Fibroblast of gingiva (primary cell): ENCODE data around the gene ACTRT2.

ENCODE experiments used
- DNase-seq: peaks from one replicate; pipeline ENCODE4 v3.0.0-alpha.2; 2011; ENCODE audit warnings: low read depth

The ACTRT2 gene

DNA sequence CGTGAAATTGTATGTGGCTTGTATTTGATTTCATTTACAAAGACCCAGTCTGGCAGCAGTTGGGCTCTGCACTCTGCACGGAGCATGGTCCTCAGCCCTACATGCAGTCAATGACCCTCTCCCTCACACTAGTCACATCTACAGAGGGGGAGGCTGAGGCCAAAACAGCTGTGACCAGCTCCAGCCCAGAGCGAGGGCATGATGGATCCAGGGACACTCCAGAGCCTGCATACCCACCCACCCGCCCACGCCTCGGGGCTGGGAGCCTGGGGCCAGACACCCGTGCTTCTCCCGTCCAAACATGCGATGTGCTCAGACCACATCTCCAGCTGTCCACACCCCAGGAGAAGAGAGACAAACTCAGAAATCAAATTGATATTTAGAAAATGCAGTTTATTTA lies 33.8 kb downstream of the ACTRT2 start:
- DNase-seq, result no peak

DNA sequence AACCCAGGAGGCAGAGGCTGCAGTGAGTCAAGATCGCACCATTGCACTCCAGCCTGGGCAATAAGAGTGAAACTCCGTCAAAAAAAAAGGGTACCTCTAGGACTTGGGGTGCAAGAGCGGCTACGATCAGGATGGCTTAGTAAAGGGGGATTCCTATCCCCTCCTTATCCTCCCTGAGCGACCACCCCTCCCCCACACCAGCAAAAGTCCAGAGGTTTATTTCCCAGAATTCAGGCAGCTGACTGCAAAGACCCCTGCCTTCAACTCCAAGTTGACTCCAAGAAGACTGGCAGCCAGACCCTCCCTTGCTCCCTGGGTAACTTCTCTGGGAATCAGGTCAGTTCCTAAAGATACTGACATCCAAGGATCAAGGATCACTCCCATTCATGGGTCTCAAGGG lies 35.4 kb downstream of the ACTRT2 start:
- no peak for DNase-seq

DNA sequence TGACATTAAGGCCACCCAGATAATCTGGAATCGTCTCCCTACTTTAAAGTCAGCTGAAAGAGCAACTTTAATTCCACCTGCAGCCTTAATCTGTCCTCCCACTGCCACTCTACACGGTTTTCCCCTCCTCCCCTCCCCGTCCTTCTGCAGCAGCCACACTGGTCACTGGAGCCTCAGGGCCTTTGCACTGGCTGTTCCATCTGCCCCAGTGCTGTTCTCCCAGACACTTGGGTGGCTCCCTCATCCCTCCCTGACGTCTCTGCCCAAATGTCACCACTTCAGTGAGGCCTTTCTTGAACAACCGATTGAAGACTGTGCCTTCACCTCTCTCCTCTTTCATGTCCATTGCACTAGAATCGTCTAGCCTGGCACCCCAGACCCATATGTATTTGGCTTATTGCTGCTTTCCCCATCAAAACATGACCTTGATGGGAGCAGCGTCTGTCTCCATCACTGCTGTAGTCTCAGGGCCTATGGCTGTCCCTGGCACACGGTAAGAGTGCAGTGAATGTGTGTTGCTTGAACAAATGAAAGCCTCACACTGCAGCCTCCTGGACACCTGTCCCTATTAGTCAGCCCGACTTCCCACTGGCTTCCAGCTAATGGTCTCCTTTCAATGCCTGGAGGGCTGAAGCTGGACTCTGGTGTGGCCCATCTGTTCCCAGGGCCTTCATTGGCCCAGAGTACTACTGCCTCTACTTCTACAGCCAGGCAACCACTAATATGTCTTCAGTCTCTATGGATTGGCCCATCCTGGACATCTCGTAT lies 37.2 kb downstream of the ACTRT2 start:
- DNase-seq, result no peak

DNA sequence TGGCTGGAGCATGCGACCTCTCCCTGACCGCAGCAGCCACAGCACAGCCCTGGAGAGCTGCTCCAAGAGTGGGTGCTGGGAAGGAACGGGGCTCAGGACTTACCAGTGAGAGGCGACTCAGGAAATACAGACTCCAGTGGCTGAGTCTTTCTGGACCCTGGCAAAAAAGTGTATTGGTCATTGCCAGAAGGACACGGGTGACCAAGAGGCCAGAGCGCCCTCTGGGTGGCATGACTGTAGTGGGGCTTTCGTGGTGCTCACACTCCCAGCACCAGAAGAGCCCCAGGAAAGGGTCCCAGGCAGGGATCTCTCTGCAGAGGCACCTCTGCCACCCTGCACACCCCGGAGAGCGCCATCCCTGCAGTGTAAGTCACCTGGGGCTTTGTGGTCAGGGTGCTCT lies 38.9 kb downstream of the ACTRT2 start:
- no peak for DNase-seq

DNA sequence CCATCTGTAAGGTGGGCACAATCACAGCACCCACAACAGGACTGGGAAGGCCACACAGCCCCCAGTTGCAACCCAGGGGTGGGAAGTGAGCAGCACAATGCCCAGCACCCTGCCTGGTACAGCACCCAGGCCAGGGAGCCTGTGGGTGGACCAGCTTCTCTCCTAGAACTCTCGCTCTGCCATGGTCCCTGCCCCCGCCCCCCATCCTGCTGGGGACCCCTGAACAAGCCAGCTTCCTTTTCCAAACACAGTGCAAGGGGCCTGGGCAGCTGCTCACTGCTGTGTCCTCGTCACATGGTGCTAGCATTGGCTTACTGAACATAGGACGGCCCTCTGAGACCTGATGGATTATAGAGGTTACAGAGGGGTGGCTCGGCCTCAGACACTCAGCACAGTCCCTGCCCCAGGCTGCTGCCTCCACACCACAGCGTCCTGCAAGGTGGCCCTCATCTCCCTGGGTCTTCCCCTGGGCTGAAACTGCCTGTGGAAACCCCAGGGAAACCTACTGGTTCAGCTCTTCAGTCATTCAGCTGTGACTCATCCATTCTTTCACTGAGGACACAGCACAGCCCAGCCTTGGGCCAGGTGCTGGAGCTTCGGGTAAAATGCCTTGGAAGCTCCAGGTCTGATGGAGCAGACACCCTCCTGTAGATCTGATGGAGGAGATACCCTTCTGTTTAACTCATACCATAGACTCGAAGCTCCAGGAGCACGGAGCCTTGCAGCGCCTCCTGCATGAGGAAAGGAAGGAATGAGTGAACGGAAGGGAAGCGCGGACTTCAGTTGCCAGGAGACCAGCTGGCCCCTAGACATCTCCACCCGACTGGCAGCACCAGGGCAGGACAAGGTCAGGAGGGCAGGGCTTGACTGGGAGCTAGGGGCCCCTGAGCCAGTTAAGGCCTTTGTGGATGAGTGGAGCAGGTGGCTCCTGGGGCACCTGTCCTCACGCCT lies 39.6 kb downstream of the ACTRT2 start:
- DNase-seq, result no peak

DNA sequence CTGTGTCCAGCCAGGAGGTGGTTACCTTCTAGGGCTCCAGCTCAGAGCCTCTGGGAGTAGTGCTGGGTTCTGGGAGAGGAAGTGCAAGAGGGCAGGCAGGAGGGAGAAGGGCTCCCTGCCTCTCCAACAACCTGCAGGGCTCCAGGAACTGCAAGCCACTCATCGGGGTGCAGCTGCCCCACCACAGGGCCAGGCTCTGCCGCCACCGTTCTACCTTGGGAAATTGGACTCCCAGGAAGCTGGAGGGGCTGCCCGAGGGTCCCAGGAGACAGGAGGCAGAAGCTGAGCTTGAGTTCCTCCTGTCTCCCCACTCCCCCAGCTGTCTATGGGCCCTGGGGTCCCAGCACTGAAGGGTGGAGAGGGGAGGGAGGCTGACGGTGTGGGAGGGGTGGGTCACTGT lies 40.3 kb downstream of the ACTRT2 start:
- no peak for DNase-seq

DNA sequence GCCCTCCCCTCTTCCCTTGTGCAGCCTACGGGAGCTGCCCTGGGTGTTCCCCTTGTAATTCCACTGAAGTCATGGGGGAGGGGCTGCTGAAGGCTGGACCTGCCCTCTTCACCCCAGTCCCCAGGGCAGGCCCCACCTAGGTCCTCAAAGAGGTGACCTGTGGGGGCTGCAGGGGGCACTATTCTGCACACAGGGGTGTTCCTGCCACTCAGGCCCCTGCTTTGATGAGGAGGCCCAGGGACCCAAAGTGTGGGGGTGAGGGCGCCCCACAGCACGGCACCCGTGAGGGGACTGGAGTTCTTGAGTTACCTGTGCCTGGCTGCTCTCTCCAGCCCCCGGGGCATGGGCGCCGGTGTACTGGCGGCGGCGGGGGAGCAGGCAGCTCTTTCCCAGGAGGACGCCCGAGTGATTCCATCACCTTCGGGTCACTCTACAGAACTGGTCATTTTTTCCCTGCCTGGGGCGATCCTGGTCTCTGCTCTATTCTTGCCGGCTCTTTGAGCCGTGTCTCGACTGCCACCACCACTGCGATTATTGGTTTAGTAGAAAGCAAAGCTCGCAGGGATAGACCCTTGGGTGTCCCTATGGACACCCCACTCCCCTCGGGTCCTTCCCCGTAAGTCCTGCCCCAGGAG lies 40.8 kb downstream of the ACTRT2 start:
- no peak for DNase-seq

DNA sequence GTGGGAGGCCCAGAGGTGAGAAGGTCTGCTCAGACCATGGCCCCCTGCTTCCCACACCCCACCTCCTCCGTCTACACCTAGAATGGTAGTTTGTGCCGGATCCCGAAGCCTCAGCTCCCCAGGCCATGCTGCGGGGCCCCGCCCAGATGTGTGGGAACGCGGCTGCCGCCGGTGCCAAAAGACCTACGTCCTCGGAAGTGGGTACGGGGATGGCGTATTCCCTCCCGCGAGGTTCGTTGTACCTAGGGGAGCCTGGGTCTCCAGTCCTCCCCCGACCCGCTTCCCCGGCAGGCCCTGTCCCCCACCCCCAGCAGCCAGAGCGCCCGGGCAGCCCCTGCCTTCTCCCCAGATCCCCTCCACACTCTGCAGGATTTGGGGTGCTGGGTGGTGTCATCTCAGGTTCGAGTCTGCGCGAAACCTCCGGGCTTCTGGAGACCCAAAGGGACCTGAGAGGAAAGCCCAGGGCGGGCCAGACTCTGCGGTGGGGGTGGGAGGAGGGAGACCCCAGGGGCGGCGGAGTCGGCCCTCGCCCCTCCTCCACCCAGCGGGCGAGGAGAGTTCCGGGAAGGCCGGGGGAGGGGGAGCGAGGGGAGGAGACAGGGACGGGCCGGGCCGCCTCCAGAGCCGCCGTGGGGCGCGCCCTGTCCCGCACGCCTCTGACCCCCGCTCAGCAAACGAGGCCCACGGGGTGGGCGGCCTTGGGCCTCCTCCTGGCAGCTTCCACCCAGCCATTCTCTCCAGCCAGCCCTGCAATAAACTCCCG lies 41.5 kb downstream of the ACTRT2 start:
- DNase-seq, result no peak

DNA sequence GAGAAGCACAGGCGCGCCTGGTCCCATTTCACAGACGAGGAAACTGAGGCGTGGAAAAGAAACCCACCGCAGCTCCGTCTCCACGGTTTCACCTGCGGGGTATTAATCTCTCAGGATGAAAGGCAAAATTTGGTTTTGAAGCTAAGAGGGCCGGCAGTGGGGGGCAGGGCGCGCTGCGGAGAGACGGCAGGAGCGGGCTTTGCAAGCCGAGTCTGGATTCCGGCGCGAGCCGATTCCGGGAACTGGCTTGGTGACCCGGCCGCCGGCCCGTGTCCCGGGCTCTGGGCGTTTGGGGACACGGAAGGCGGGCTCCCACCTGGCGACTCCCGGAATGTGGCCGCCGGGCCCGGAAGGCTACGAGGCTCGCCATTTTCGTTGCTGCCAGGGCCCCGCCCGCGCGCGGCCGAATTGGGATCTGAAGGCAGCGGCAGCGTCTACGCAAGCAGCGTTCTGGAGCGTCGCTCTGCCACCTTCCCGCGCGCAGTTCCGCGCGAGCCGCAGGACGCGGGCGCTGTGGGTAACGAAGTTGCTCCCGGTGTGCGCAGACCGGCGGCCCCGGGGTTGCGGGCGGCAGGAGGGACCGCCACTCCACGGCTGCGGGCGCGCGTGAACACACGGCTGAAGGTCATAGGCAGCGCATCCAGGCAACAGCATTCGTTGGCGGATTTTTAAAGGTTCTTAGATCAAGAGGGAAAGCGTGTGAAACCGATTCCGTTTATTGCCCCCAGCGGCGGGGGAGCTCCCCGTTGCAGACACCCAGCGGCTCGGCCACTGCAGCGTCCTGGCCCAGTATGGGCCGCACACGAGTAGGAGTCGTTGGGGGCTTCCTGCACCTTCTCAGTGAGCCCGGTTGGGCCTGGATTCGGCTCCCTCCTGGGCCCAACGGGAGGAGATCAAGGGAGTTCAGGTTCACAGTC lies 42.4 kb downstream of the ACTRT2 start:
- no peak for DNase-seq

DNA sequence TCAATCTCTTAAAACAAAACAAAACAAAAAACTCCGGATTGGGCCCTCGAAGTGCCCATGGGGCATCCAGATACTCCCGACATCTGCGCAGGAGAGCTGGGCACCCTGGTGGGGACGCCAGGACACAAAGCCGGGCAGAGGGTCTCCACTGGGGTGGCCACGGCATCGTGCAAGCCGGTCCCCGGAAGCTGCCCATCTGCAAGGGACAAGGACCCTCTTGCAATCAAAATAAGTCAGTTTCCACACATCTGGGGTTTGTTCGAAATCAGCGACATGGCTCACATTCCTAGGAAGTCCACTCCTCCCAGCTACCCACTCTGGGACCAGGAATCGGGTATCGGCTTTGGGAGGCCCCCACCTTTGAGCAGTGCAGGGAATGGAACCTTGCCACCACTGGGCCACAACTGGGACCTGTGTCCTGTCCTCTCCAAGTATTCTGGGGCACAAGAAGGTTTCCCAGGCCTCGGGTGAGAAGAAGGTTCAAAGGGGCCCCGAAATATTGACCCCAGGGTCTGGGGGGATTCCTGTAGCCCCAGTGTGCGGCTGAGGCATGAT lies 43.1 kb downstream of the ACTRT2 start:
- DNase-seq, result no peak

DNA sequence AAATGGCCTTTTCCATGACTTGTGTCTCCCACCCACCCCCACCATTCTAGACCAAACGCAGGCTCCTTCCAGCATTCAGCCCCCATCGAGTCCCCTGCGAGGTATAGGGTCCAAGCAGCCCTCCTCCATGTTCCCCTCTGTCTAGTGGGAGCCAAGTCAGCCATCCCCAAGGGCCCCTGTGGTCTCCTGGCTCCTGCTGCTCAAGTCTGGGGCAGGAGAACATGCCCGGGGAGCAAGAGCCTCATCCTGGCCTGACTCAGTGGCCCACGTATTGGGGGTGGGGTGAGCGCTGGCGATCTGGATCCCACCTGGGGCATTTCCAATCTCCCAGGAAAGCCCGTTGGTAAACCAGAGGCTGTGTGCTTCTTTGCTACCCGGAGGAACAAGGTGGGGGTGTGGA lies 43.6 kb downstream of the ACTRT2 start:
- no peak for DNase-seq

DNA sequence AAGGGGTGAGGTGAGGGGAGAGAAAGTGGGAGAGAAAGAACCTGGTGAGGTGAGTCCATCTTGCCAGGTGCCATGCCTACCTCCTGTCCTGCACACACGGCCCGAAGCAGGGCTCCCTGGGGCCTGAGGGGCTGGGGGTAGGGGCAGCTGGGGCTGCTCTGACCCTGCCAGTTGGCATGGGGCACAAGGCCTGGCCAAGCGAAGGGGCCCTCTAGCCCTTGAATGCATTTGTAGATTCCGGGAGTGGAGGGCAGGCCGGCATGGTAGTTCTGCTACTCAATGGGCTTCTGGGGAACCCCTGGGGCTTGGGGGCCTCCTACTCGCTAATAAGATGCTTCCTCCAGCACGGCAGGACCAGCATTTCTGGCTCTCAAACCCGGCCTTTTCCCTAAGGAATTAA lies 44.1 kb downstream of the ACTRT2 start:
- no peak for DNase-seq

DNA sequence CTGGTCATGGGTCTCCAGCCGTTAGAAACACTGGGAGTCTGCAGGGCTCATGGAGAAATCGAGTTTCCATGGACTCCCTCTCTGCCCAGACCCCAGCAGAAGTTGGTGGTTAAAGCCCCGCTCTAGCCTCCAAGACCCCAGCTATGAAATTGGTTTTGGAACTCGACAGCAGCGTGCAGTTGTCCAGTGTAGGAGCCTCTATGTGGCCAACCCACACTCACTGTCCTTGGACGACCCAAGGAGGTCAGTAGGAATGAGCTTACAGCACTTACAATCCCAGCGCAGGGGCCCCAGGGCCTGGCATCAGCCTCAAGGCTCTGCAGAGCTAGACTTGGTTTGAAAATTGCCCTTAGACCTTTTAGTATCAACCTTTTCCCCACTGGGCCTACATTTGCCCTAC lies 44.5 kb downstream of the ACTRT2 start:
- no peak for DNase-seq

DNA sequence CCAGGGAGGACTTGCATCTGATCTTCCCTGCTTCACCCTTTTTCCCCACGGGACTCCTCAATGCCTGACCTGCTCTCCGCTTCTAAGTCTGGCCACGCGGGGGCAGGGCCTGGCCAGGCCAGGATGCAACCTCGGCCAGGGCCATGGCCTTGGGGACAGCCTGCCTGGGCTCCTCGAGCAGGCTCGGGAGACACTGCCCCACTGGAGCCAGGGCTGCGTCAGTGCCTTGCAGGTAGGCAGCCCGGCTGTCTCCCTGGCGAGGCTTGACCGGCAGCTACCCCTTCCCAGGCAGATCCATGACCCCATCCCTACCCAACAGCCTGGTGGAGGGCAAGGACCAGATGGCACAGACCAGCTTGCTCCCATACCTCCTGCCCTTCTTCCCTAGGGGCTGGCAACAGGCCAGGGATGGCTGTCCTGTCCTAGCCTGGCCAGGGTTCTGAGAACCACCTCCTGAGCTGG lies 45.0 kb downstream of the ACTRT2 start:
- no peak for DNase-seq

DNA sequence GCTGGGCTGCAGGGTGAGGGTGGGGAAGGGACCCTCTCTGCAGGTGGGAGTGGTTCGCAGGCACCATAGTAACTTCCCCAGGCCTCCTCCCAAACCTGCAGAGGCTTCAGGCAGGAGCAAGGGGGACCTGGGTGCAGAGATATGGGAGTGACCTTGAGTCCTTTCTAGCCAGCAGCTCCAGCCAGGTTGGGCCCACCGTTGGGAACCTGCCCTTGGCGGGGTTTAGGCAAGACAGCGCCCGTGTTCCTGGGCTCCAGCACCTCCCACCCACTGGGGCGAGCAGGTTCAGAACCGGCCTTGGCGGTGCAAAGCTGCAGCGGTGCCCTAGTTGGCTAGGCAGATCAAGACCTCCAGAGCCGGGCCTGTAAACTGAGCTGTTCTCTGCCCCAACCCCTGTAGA lies 45.6 kb downstream of the ACTRT2 start:
- DNase-seq, result no peak

DNA sequence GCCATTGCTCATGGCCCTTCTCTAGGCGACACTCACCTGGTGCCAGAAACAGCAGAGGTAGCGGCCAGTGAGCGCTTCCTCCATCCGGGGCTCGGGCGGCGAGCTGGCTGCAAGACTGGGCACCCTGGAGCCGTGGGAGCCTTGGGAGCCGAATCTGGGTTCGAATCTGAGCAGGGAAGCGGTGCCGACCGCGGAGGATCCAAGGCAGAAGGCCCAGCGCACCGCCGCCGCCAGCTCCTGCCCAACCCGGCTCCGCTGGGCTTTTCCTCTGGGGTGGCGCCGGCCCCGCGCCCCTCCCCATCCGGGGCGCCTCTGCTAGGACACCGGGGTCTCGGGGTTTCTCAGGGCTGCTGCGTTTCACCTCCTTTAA lies 46.0 kb downstream of the ACTRT2 start:
- no peak for DNase-seq

DNA sequence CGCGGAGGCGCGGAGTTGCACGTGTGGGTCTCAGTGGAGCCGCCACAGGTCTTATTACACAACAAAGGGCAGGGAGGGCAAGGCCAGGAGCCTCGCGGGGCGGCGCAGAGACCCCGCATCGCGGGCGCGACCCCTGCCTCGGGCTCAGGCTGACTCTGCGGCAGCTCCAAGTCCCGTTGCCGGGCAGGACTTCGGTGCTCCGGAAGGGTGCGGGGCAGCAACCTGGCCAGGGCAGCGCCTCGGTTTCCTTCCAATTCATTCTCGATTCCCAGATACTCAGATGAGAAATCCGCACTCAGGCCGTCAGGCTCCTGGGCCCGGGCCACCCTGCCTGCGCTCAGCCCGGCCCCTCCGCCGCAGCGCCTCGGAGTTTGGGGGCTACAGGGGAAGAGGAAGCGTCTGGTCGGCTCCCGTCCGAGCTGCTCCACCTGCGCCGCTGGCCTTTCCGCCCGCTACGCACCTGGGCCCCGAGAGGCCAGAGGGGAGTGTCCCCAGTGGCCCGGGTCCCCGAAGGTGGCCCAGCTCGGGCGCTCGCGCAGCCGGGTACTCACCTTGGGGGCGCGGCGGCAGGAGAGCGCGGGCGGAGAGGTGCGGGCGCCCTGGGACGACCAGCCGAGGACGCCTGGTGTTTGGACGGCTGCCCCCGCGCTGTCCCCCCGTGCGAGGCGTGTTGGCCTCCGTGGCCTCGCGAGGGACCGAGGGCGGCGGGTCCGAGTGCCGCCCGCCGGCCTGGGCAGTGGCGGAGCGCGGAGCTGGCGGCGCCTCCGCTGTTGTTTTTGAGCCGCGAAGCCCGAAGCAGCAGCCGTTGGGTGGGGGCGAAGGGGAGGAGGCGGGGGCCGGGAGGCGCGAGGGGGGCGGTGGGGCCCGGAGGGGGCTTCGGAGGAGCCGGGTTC lies 46.6 kb downstream of the ACTRT2 start:
- DNase-seq, result no peak

DNA sequence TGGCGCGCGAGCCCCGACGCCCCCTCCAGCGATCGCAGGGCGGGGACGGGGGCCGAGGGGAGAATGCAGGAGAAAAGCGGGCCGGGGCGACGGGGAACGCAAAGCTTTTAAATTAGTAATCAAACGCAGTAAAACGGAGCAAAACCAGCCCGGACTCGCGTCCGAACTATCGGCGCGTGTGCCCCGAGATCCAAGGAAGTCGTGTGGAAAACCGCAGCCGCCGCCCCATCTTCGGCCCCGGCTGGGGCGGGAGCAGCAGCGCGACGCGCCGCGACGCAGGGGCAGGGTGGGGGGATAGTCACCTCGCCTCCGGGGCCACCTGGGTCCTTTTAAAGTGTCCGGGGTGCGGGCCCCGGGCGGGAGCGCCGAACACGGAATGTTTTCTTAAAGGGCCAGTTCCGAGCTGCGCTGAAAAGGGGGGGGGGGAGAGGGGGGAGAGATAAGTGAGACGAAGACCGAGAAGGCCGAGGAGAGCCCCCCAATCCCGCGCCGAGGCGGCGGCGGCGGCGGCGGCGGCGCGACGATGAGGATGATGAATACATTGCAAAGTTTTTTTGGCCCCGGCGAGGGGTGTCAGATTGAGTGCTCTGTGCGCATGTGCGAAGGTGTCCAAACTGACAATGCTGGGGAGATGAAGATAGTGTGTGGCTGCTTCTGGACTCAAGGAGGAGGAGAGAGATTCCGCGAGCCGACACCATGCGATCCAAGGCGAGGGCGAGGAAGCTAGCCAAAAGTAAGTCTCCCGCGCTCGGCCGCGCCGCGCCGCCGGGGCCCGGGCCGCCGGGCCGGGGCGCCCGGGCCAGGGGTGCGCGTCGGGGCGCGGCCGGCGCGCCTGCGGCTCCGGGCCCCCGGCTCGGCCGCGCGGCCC lies 47.5 kb downstream of the ACTRT2 start, which contains the start of gene PRDM16:
TSS of gene PRDM16 (plus strand) at position 640 of the 868 bp plus-strand sequence. CDS start at position 697, 57 bp downstream.
- peak; percentile 24 for DNase-seq
